Epithelial cell of esophagus (primary cell): ENCODE results near the gene TSC2.

Source experiments
- DNase-seq: peaks from one replicate; pipeline ENCODE4 v3.0.0; 2010; ENCODE audit warnings: low read depth
- H3K4me3 ChIP-seq: 2 replicates; pipeline ENCODE4 v1.5.1; 2011; ENCODE audit warnings: mild to moderate bottlenecking, low read length, control low read depth
- CTCF ChIP-seq: IDR thresholded peaks from 2 replicates; pipeline ENCODE4 v1.5.1; 2011; ENCODE audit warnings: low read depth, mild to moderate bottlenecking, low read length, control low read depth, inconsistent platforms; ENCODE audit not compliant: insufficient read depth; ENCODE audit errors: missing control alignments

Gene TSC2

DNA sequence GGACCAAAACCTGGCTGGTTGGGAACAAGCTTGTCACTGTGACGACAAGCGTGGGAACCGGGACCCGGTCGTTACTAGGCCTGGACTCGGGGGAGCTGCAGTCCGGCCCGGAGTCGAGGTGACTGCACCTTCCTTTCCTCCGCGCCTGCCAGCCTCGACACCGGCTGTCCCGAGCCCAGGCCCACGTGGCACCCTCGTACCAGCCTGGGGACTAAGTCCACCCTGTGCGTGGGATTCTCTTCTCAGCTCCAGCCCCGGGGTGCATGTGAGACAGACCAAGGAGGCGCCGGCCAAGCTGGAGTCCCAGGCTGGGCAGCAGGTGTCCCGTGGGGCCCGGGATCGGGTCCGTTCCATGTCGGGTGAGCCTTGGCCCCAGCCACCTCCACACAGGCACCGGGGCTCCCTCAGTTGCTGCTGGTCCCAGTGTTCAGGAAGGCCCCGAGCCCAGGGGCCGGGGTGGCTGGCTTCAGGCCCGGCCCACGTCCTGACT is 31.6 kb downstream of the TSC2 start:
- TF ChIP-seq CTCF: no peak
- no peak for DNase-seq
- H3K4me3 ChIP-seq: no peak overlapping the region

DNA sequence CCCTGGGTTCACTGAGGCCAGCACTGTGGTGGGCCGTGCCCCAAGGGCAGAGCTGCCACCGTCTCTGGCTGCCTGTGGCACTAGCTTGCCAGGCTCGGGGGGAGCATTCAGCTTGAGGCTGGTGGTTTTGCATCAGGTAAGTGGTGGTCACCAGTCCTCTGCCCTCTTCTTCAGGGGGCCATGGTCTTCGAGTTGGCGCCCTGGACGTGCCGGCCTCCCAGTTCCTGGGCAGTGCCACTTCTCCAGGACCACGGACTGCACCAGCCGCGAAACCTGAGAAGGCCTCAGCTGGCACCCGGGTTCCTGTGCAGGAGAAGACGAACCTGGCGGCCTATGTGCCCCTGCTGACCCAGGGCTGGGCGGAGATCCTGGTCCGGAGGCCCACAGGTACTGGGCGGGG is 32.2 kb downstream of the TSC2 start:
- no peak for DNase-seq
- TF ChIP-seq CTCF: no peak
- H3K4me3 ChIP-seq: no peak overlapping the region

GRCh38 chr16:2081201-2082084 is 33.7 kb downstream of the TSC2 start:
- no peak for TF ChIP-seq CTCF
- no peak for DNase-seq
- no peak overlapping the region for H3K4me3 ChIP-seq

- DNase-seq: peak; percentile 67
- H3K4me3 ChIP-seq: no peak overlapping the region
These were observed 34.6 kb downstream of the TSC2 start for GRCh38 chr16:2082171-2082982.

DNA sequence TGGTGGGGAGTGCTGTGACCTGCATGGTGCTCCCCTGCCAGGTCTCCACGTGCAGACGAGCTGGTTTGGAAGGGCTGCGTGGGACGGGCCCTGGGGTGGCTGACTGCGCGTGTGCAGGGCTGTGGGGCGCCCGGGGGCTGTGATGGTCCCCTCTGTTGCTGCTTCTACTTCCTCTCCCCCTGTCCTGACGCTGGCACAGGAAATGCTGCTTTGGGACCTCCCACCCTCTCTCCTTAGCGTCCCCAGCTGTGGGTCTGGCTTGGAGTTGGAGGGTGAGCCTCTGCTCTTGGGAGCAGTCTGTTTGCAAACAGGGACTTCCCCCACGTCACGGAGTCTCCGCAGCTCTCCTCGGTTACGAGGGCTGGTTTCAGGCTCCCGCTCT is 35.2 kb downstream of the TSC2 start:
- no peak overlapping the region for H3K4me3 ChIP-seq
- DNase-seq: no peak
- no peak for TF ChIP-seq CTCF

More at GRCh38 chr16:2082171-2082982, 34.6 kb downstream of the TSC2 start:
- no peak for TF ChIP-seq CTCF

DNA sequence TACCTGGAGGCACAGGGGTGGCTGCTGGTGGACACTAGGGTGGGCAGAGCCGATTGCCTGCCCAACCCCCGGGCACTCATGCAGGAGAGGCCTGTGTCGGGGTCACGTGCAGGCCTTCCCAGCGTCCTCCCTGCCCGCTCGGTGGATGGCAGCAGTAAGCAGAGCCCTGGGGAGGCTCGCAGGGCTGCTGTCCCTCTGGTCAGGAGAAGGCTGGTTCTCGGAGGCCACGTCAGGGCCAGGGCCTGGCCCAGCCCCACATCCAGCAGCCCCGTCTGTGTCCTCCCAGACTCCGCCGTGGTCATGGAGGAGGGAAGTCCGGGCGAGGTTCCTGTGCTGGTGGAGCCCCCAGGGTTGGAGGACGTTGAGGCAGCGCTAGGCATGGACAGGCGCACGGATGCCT is 35.6 kb downstream of the TSC2 start:
- H3K4me3 ChIP-seq: no peak overlapping the region
- no peak for DNase-seq
- no peak for TF ChIP-seq CTCF
